Measurements from ENCODE around the gene CIRBP.

Gene CIRBP

GRCh38 chr19:1292419-1293151 is 23.5 kb downstream of the CIRBP start:
- TF ChIP-seq CTCF (IDR thresholded peaks at IDR 0.05; ENCODE audit: extremely low read depth, missing control alignments) = no peak
- DNase-seq (ENCODE audit: low spot score) = no peak

GRCh38 chr19:1293782-1294604 is 24.9 kb downstream of the CIRBP start:
- no peak for DNase-seq (ENCODE audit: low spot score)
- no peak for TF ChIP-seq CTCF (IDR thresholded peaks at IDR 0.05; ENCODE audit: extremely low read depth, missing control alignments)

- DNase-seq (ENCODE audit: low spot score) = no peak
- no peak for TF ChIP-seq CTCF (IDR thresholded peaks at IDR 0.05; ENCODE audit: extremely low read depth, missing control alignments)
Observed at GRCh38 chr19:1294688-1295087, 25.6 kb downstream of the CIRBP start.

GRCh38 chr19:1295169-1296012 is 26.3 kb downstream of the CIRBP start:
- TF ChIP-seq CTCF (IDR thresholded peaks at IDR 0.05; ENCODE audit: extremely low read depth, missing control alignments) = no peak
- DNase-seq (ENCODE audit: low spot score) = peak; percentile 84

- DNase-seq (ENCODE audit: low spot score) = no peak
Observed at GRCh38 chr19:1296078-1296477, 26.9 kb downstream of the CIRBP start.

GRCh38 chr19:1296575-1297271 is 27.6 kb downstream of the CIRBP start:
- TF ChIP-seq CTCF (IDR thresholded peaks at IDR 0.05; ENCODE audit: extremely low read depth, missing control alignments) = no peak
- DNase-seq (ENCODE audit: low spot score) = no peak

More at GRCh38 chr19:1296078-1296477, 26.9 kb downstream of the CIRBP start:
- no peak for TF ChIP-seq CTCF (IDR thresholded peaks at IDR 0.05; ENCODE audit: extremely low read depth, missing control alignments)

Measured in GM20000 (cell line).